ENCODE data around the gene RBP2.

The RBP2 gene

GRCh38 chr3:139444446-139444845, 31.9 kb downstream of the RBP2 start:
- H3K4me3 Mint-ChIP-seq, result no peak overlapping the region

GRCh38 chr3:139443186-139443585, 33.1 kb downstream of the RBP2 start:
- H3K4me3 Mint-ChIP-seq, result no peak overlapping the region
- no peaks in the 10 kb centered on the region for H3K36me3 Mint-ChIP-seq (ENCODE audit: low read depth)
- H3K9me3 Mint-ChIP-seq, result no peaks in the 10 kb centered on the region
- no peak overlapping the region for H3K27ac Mint-ChIP-seq
- H3K4me1 Mint-ChIP-seq (ENCODE audit: low read depth), result no peaks in the 10 kb centered on the region
- H3K27me3 Mint-ChIP-seq (ENCODE audit: low read depth), result peaks cover 3% of the 10 kb centered on the region
- no peak for DNase-seq (ENCODE audit: low spot score)

More at GRCh38 chr3:139444446-139444845, 31.9 kb downstream of the RBP2 start:
- H3K9me3 Mint-ChIP-seq, result no peaks in the 10 kb centered on the region
- no peaks in the 10 kb centered on the region for H3K4me1 Mint-ChIP-seq (ENCODE audit: low read depth)
- H3K27me3 Mint-ChIP-seq (ENCODE audit: low read depth), result no peaks in the 10 kb centered on the region
- no peak overlapping the region for H3K27ac Mint-ChIP-seq
- H3K36me3 Mint-ChIP-seq (ENCODE audit: low read depth), result no peaks in the 10 kb centered on the region
- no peak for DNase-seq (ENCODE audit: low spot score)

- no peak overlapping the region for H3K27ac Mint-ChIP-seq
- H3K36me3 Mint-ChIP-seq (ENCODE audit: low read depth), result no peaks in the 10 kb centered on the region
- no peaks in the 10 kb centered on the region for H3K9me3 Mint-ChIP-seq
- DNase-seq (ENCODE audit: low spot score), result no peak
- H3K27me3 Mint-ChIP-seq (ENCODE audit: low read depth), result peaks cover 3% of the 10 kb centered on the region
- H3K4me1 Mint-ChIP-seq (ENCODE audit: low read depth), result no peaks in the 10 kb centered on the region
- H3K4me3 Mint-ChIP-seq, result no peak overlapping the region
These were observed 34.7 kb downstream of the RBP2 start for GRCh38 chr3:139441656-139442055.

GRCh38 chr3:139440639-139441556, 35.4 kb downstream of the RBP2 start:
- no peaks in the 10 kb centered on the region for H3K36me3 Mint-ChIP-seq (ENCODE audit: low read depth)
- no peak for DNase-seq (ENCODE audit: low spot score)
- no peak overlapping the region for H3K27ac Mint-ChIP-seq
- H3K4me1 Mint-ChIP-seq (ENCODE audit: low read depth), result no peaks in the 10 kb centered on the region
- no peaks in the 10 kb centered on the region for H3K9me3 Mint-ChIP-seq
- peaks cover 6% of the 10 kb centered on the region for H3K27me3 Mint-ChIP-seq (ENCODE audit: low read depth)
- no peak overlapping the region for H3K4me3 Mint-ChIP-seq

GRCh38 chr3:139439278-139439677, 37.0 kb downstream of the RBP2 start:
- Mint-ChIP-seq H3K27me3 (ENCODE audit: low read depth) (peaks cover 6% of the 10 kb centered on the region), H3K4me3 (no peak overlapping the region), H3K27ac (no peak overlapping the region), H3K4me1 (ENCODE audit: low read depth) (no peaks in the 10 kb centered on the region), H3K36me3 (ENCODE audit: low read depth) (no peaks in the 10 kb centered on the region), H3K9me3 (no peaks in the 10 kb centered on the region)
- DNase-seq (ENCODE audit: low spot score), result no peak

- no peak for DNase-seq (ENCODE audit: low spot score)
- no peak overlapping the region for H3K4me3 Mint-ChIP-seq
- H3K27me3 Mint-ChIP-seq (ENCODE audit: low read depth), result peaks cover 6% of the 10 kb centered on the region
- no peaks in the 10 kb centered on the region for H3K9me3 Mint-ChIP-seq
- no peaks in the 10 kb centered on the region for H3K36me3 Mint-ChIP-seq (ENCODE audit: low read depth)
- H3K4me1 Mint-ChIP-seq (ENCODE audit: low read depth), result no peaks in the 10 kb centered on the region
- H3K27ac Mint-ChIP-seq, result no peak overlapping the region
These were observed 41.5 kb downstream of the RBP2 start for GRCh38 chr3:139434764-139435307.

- no peak overlapping the region for H3K4me3 Mint-ChIP-seq
- H3K36me3 Mint-ChIP-seq (ENCODE audit: low read depth), result no peaks in the 10 kb centered on the region
- peaks cover 6% of the 10 kb centered on the region for H3K27me3 Mint-ChIP-seq (ENCODE audit: low read depth)
- no peak for DNase-seq (ENCODE audit: low spot score)
- H3K27ac Mint-ChIP-seq, result no peak overlapping the region
- no peaks in the 10 kb centered on the region for H3K9me3 Mint-ChIP-seq
- no peaks in the 10 kb centered on the region for H3K4me1 Mint-ChIP-seq (ENCODE audit: low read depth)
These were observed 42.1 kb downstream of the RBP2 start for GRCh38 chr3:139434228-139434627.

- DNase-seq (ENCODE audit: low spot score), result no peak
These were observed 43.2 kb downstream of the RBP2 start for GRCh38 chr3:139433089-139433488.

GRCh38 chr3:139430493-139430892, 45.8 kb downstream of the RBP2 start:
- no peaks in the 10 kb centered on the region for H3K4me1 Mint-ChIP-seq (ENCODE audit: low read depth)
- no peaks in the 10 kb centered on the region for H3K27me3 Mint-ChIP-seq (ENCODE audit: low read depth)
- no peaks in the 10 kb centered on the region for H3K36me3 Mint-ChIP-seq (ENCODE audit: low read depth)
- no peaks in the 10 kb centered on the region for H3K9me3 Mint-ChIP-seq
- no peak overlapping the region for H3K27ac Mint-ChIP-seq
- H3K4me3 Mint-ChIP-seq, result no peak overlapping the region
- DNase-seq (ENCODE audit: low spot score), result no peak

More at GRCh38 chr3:139433089-139433488, 43.2 kb downstream of the RBP2 start:
- H3K27me3 Mint-ChIP-seq (ENCODE audit: low read depth), result peaks cover 3% of the 10 kb centered on the region
- H3K9me3 Mint-ChIP-seq, result no peaks in the 10 kb centered on the region
- H3K27ac Mint-ChIP-seq, result no peak overlapping the region
- H3K4me1 Mint-ChIP-seq (ENCODE audit: low read depth), result no peaks in the 10 kb centered on the region
- H3K4me3 Mint-ChIP-seq, result no peak overlapping the region
- no peaks in the 10 kb centered on the region for H3K36me3 Mint-ChIP-seq (ENCODE audit: low read depth)

- Mint-ChIP-seq H3K27me3 (ENCODE audit: low read depth) (no peaks in the 10 kb centered on the region), H3K27ac (no peak overlapping the region), H3K9me3 (no peaks in the 10 kb centered on the region), H3K36me3 (ENCODE audit: low read depth) (no peaks in the 10 kb centered on the region), H3K4me1 (ENCODE audit: low read depth) (no peaks in the 10 kb centered on the region), H3K4me3 (no peak overlapping the region)
- DNase-seq (ENCODE audit: low spot score), result no peak
These were observed 48.8 kb downstream of the RBP2 start for GRCh38 chr3:139427283-139428060.

GRCh38 chr3:139425745-139426400, 50.4 kb downstream of the RBP2 start:
- H3K36me3 Mint-ChIP-seq (ENCODE audit: low read depth), result no peaks in the 10 kb centered on the region

GRCh38 chr3:139423232-139423631, 53.1 kb downstream of the RBP2 start:
- no peaks in the 10 kb centered on the region for H3K27me3 Mint-ChIP-seq (ENCODE audit: low read depth)
- no peak overlapping the region for H3K27ac Mint-ChIP-seq
- no peaks in the 10 kb centered on the region for H3K36me3 Mint-ChIP-seq (ENCODE audit: low read depth)
- no peak overlapping the region for H3K4me3 Mint-ChIP-seq
- DNase-seq (ENCODE audit: low spot score), result no peak
- H3K9me3 Mint-ChIP-seq, result no peaks in the 10 kb centered on the region
- H3K4me1 Mint-ChIP-seq (ENCODE audit: low read depth), result no peaks in the 10 kb centered on the region

More at GRCh38 chr3:139425745-139426400, 50.4 kb downstream of the RBP2 start:
- H3K27me3 Mint-ChIP-seq (ENCODE audit: low read depth), result no peaks in the 10 kb centered on the region
- no peaks in the 10 kb centered on the region for H3K9me3 Mint-ChIP-seq
- H3K4me1 Mint-ChIP-seq (ENCODE audit: low read depth), result no peaks in the 10 kb centered on the region
- no peak overlapping the region for H3K4me3 Mint-ChIP-seq
- no peak for DNase-seq (ENCODE audit: low spot score)
- no peak overlapping the region for H3K27ac Mint-ChIP-seq

- peaks cover 10% of the 10 kb centered on the region for H3K9me3 Mint-ChIP-seq
- no peak overlapping the region for H3K4me3 Mint-ChIP-seq
- no peak overlapping the region for H3K27ac Mint-ChIP-seq
- H3K4me1 Mint-ChIP-seq (ENCODE audit: low read depth), result no peaks in the 10 kb centered on the region
- peaks cover 6% of the 10 kb centered on the region for H3K27me3 Mint-ChIP-seq (ENCODE audit: low read depth)
- H3K36me3 Mint-ChIP-seq (ENCODE audit: low read depth), result no peaks in the 10 kb centered on the region
- DNase-seq (ENCODE audit: low spot score), result no peak
These were observed 54.9 kb downstream of the RBP2 start for GRCh38 chr3:139421460-139421859.
